Cardiac atrium fibroblast (primary cell): ENCODE measurements around the gene VASH1. TPM values are rescaled to one million over a fixed set of nuclear protein-coding genes. Genes with fewer than 3 reads are reported as not detected.

Source experiments
- total RNA-seq: library from RNA; depleted of rRNA; stranded (reverse); fragments of >200 nt; gene quantifications from 2 replicates; pipeline ENCODE4 v1.2.3, GENCODE V29; 2015

The VASH1 gene
- 15.2 and 17.3 TPM in 2 replicates for total RNA-seq

GRCh38 chr14:76761136-76761959 lies at the start of gene VASH1:
VASH1 (plus strand) TSS chr14:76761468; CDS start chr14:76762822, 1,354 bp downstream.

GRCh38 chr14:76812422-76813383 lies 51.4 kb downstream of the VASH1 start, which contains the start of gene ANGEL1:
ANGEL1 (minus strand) TSS chr14:76812882; CDS start chr14:76812827, 55 bp downstream.

GRCh38 chr14:76826122-76826521 lies 64.9 kb downstream of the VASH1 start, which contains the start of gene LRRC74A:
LRRC74A (plus strand) TSS chr14:76826408; CDS start chr14:76826698, 290 bp downstream.

Other genes starting within 250 kb of the VASH1 start
- gene ANGEL1, start 51.4 kb downstream of the VASH1 start, total RNA-seq: 10.7 and 13.3 TPM in 2 replicates
- not detected in 2 replicates for gene LRRC74A, start 64.9 kb downstream of the VASH1 start, total RNA-seq